Measurements from ENCODE around the gene UNK.

Gene UNK

GRCh38 chr17:75762513-75763268 lies 21.9 kb upstream of the UNK start:
- Histone ChIP-seq H3K79me2 (ENCODE audit: insufficient read depth, low read length) (no peaks in the 10 kb centered on the region), H4K20me1 (ENCODE audit: insufficient read depth, low read length) (no peaks in the 10 kb centered on the region), H3F3A (ENCODE audit: insufficient read depth, low read length) (no peaks in the 10 kb centered on the region), H3K27me3 (ENCODE audit: insufficient read depth, low read length) (no peaks in the 10 kb centered on the region), H3K9me3 (ENCODE audit: low read length) (no peaks in the 10 kb centered on the region), H3K4me2 (ENCODE audit: low read length) (no peak overlapping the region), H3K9ac (ENCODE audit: low read length) (no peak overlapping the region), H3K36me3 (ENCODE audit: insufficient read depth, low read length) (no peaks in the 10 kb centered on the region), H3K9me2 (ENCODE audit: low read depth, low read length) (no peaks in the 10 kb centered on the region), H2AFZ (ENCODE audit: low read length) (no peak overlapping the region), H3K27ac (ENCODE audit: low read depth, low read length, poor library complexity, severe bottlenecking) (no peak overlapping the region), H3K4me1 (ENCODE audit: insufficient read depth, low read length, severe bottlenecking) (peaks cover 11% of the 10 kb centered on the region), H3K4me3 (ENCODE audit: low read depth, low read length, poor library complexity, severe bottlenecking) (no peak overlapping the region)
- TF ChIP-seq CTCF (IDR thresholded peaks at IDR 0.05; ENCODE audit: low read length) (no peak), EZH2 (IDR thresholded peaks at IDR 0.05; ENCODE audit: borderline replicate concordance, low read length) (no peak)

GRCh38 chr17:75763269-75763607 lies 21.4 kb upstream of the UNK start:
- H3K27ac ChIP-seq (ENCODE audit: low read depth, low read length, poor library complexity, severe bottlenecking) = no peak overlapping the region
- no peak overlapping the region for H2AFZ ChIP-seq (ENCODE audit: low read length)
- no peak overlapping the region for H3K4me3 ChIP-seq (ENCODE audit: low read depth, low read length, poor library complexity, severe bottlenecking)
- TF ChIP-seq EZH2 (IDR thresholded peaks at IDR 0.05; ENCODE audit: borderline replicate concordance, low read length) = no peak
- no peak for TF ChIP-seq CTCF (IDR thresholded peaks at IDR 0.05; ENCODE audit: low read length)
- no peaks in the 10 kb centered on the region for H3K9me3 ChIP-seq (ENCODE audit: low read length)
- no peak overlapping the region for H3K4me2 ChIP-seq (ENCODE audit: low read length)
- no peaks in the 10 kb centered on the region for H3K36me3 ChIP-seq (ENCODE audit: insufficient read depth, low read length)
- no peaks in the 10 kb centered on the region for H3K79me2 ChIP-seq (ENCODE audit: insufficient read depth, low read length)
- no peak overlapping the region; the same call in 1 of the 2 replicates for H3K9ac ChIP-seq (ENCODE audit: low read length)
- peaks cover 11% of the 10 kb centered on the region for H3K4me1 ChIP-seq (ENCODE audit: insufficient read depth, low read length, severe bottlenecking)
- H4K20me1 ChIP-seq (ENCODE audit: insufficient read depth, low read length) = no peaks in the 10 kb centered on the region
- no peaks in the 10 kb centered on the region for H3K27me3 ChIP-seq (ENCODE audit: insufficient read depth, low read length)
- H3K9me2 ChIP-seq (ENCODE audit: low read depth, low read length) = no peaks in the 10 kb centered on the region
- no peaks in the 10 kb centered on the region for H3F3A ChIP-seq (ENCODE audit: insufficient read depth, low read length)

- Histone ChIP-seq H3K36me3 (ENCODE audit: insufficient read depth, low read length) (no peaks in the 10 kb centered on the region), H3F3A (ENCODE audit: insufficient read depth, low read length) (no peaks in the 10 kb centered on the region), H3K79me2 (ENCODE audit: insufficient read depth, low read length) (no peaks in the 10 kb centered on the region), H3K4me1 (ENCODE audit: insufficient read depth, low read length, severe bottlenecking) (peaks cover 11% of the 10 kb centered on the region), H3K4me3 (ENCODE audit: low read depth, low read length, poor library complexity, severe bottlenecking) (peak overlapping the region; percentile 71), H3K4me2 (ENCODE audit: low read length) (peak overlapping the region; percentile 90), H3K27ac (ENCODE audit: low read depth, low read length, poor library complexity, severe bottlenecking) (no peak overlapping the region), H3K9me3 (ENCODE audit: low read length) (no peaks in the 10 kb centered on the region), H3K27me3 (ENCODE audit: insufficient read depth, low read length) (no peaks in the 10 kb centered on the region), H3K9ac (ENCODE audit: low read length) (peak overlapping the region; percentile 73), H2AFZ (ENCODE audit: low read length) (no peak overlapping the region), H3K9me2 (ENCODE audit: low read depth, low read length) (no peaks in the 10 kb centered on the region), H4K20me1 (ENCODE audit: insufficient read depth, low read length) (no peaks in the 10 kb centered on the region)
- no peak for TF ChIP-seq CTCF (IDR thresholded peaks at IDR 0.05; ENCODE audit: low read length)
- no peak for TF ChIP-seq EZH2 (IDR thresholded peaks at IDR 0.05; ENCODE audit: borderline replicate concordance, low read length)
These were observed 20.8 kb upstream of the UNK start for GRCh38 chr17:75763613-75764416.

Measured in OCI-LY1 (cell line).